ENCODE measurements around the gene LRP1B.

The LRP1B gene

GRCh38 chr2:141724426-141724825 is 406.4 kb downstream of the LRP1B start:
- TF ChIP-seq GATA2 (IDR thresholded peaks at IDR 0.05; ENCODE audit: low read depth, low read length) = no peak
- TF ChIP-seq GATA3 (IDR thresholded peaks at IDR 0.05; ENCODE audit: low read depth, low read length) = no peak

GRCh38 chr2:141723814-141724213 is 407.0 kb downstream of the LRP1B start:
- TF ChIP-seq GATA2 (IDR thresholded peaks at IDR 0.05; ENCODE audit: low read depth, low read length) (no peak), GATA3 (IDR thresholded peaks at IDR 0.05; ENCODE audit: low read depth, low read length) (no peak)

GRCh38 chr2:141720476-141720875 is 410.3 kb downstream of the LRP1B start:
- TF ChIP-seq GATA2 (IDR thresholded peaks at IDR 0.05; ENCODE audit: low read depth, low read length) (no peak), GATA3 (IDR thresholded peaks at IDR 0.05; ENCODE audit: low read depth, low read length) (no peak)

- TF ChIP-seq GATA3 (IDR thresholded peaks at IDR 0.05; ENCODE audit: low read depth, low read length) (no peak), GATA2 (IDR thresholded peaks at IDR 0.05; ENCODE audit: low read depth, low read length) (no peak)
Measured at GRCh38 chr2:141714496-141714895, 416.3 kb downstream of the LRP1B start.

GRCh38 chr2:141711627-141712026 is 419.2 kb downstream of the LRP1B start:
- no peak for TF ChIP-seq GATA3 (IDR thresholded peaks at IDR 0.05; ENCODE audit: low read depth, low read length)
- TF ChIP-seq GATA2 (IDR thresholded peaks at IDR 0.05; ENCODE audit: low read depth, low read length) = no peak

GRCh38 chr2:141710589-141711239 is 420.1 kb downstream of the LRP1B start:
- TF ChIP-seq GATA2 (IDR thresholded peaks at IDR 0.05; ENCODE audit: low read depth, low read length) (no peak), GATA3 (IDR thresholded peaks at IDR 0.05; ENCODE audit: low read depth, low read length) (no peak)

- TF ChIP-seq GATA3 (IDR thresholded peaks at IDR 0.05; ENCODE audit: low read depth, low read length) = no peak
- TF ChIP-seq GATA2 (IDR thresholded peaks at IDR 0.05; ENCODE audit: low read depth, low read length) = no peak
Measured at GRCh38 chr2:141709756-141710155, 421.1 kb downstream of the LRP1B start.

- TF ChIP-seq GATA2 (IDR thresholded peaks at IDR 0.05; ENCODE audit: low read depth, low read length) = no peak
- no peak for TF ChIP-seq GATA3 (IDR thresholded peaks at IDR 0.05; ENCODE audit: low read depth, low read length)
Measured at GRCh38 chr2:141707486-141707885, 423.3 kb downstream of the LRP1B start.

- no peak for TF ChIP-seq GATA2 (IDR thresholded peaks at IDR 0.05; ENCODE audit: low read depth, low read length)
- no peak for TF ChIP-seq GATA3 (IDR thresholded peaks at IDR 0.05; ENCODE audit: low read depth, low read length)
Measured at GRCh38 chr2:141704541-141704940, 426.3 kb downstream of the LRP1B start.

- TF ChIP-seq GATA2 (IDR thresholded peaks at IDR 0.05; ENCODE audit: low read depth, low read length) = no peak
- TF ChIP-seq GATA3 (IDR thresholded peaks at IDR 0.05; ENCODE audit: low read depth, low read length) = no peak
Measured at GRCh38 chr2:141703501-141703900, 427.3 kb downstream of the LRP1B start.

- no peak for TF ChIP-seq GATA2 (IDR thresholded peaks at IDR 0.05; ENCODE audit: low read depth, low read length)
- no peak for TF ChIP-seq GATA3 (IDR thresholded peaks at IDR 0.05; ENCODE audit: low read depth, low read length)
Measured at GRCh38 chr2:141701618-141702017, 429.2 kb downstream of the LRP1B start.

GRCh38 chr2:141699573-141699972 is 431.2 kb downstream of the LRP1B start:
- TF ChIP-seq GATA3 (IDR thresholded peaks at IDR 0.05; ENCODE audit: low read depth, low read length) = no peak
- TF ChIP-seq GATA2 (IDR thresholded peaks at IDR 0.05; ENCODE audit: low read depth, low read length) = no peak

GRCh38 chr2:141698500-141698899 is 432.3 kb downstream of the LRP1B start:
- TF ChIP-seq GATA3 (IDR thresholded peaks at IDR 0.05; ENCODE audit: low read depth, low read length) (no peak), GATA2 (IDR thresholded peaks at IDR 0.05; ENCODE audit: low read depth, low read length) (no peak)

GRCh38 chr2:141697035-141697434 is 433.8 kb downstream of the LRP1B start:
- no peak for TF ChIP-seq GATA2 (IDR thresholded peaks at IDR 0.05; ENCODE audit: low read depth, low read length)
- no peak for TF ChIP-seq GATA3 (IDR thresholded peaks at IDR 0.05; ENCODE audit: low read depth, low read length)

- no peak for TF ChIP-seq GATA3 (IDR thresholded peaks at IDR 0.05; ENCODE audit: low read depth, low read length)
- TF ChIP-seq GATA2 (IDR thresholded peaks at IDR 0.05; ENCODE audit: low read depth, low read length) = no peak
Measured at GRCh38 chr2:141694180-141694579, 436.6 kb downstream of the LRP1B start.

GRCh38 chr2:141692829-141693228 is 438.0 kb downstream of the LRP1B start:
- no peak for TF ChIP-seq GATA3 (IDR thresholded peaks at IDR 0.05; ENCODE audit: low read depth, low read length)
- no peak for TF ChIP-seq GATA2 (IDR thresholded peaks at IDR 0.05; ENCODE audit: low read depth, low read length)
